HCT116 (cell line): Measurements from ENCODE around the gene DZIP3. TPM values are rescaled to one million over a fixed set of nuclear protein-coding genes. Genes with fewer than 3 reads are reported as not detected.

ENCODE experiments used
- ATAC-seq: fragments of 200-7000 bp; cut with Tn5 transposase; 2 replicates; pipeline ENCODE4 v1.9.1; 2020; ENCODE audit warnings: mild to moderate bottlenecking, moderate library complexity
- BruUV-seq: library from RNA; stranded (reverse); fragments of 400-500 nt; replicated peaks from 2 replicates; lab custom pipeline; 2021; lab: Mats Ljungman, UMichigan
- CTCF ChIA-PET: fragments of 300-600 bp; sonication (Branson Sonifier 250); formaldehyde crosslinking; loops from one replicate; lab custom pipeline; 2021; ENCODE audit warnings: antibody characterized with exemption; lab: Charles Lee
- POLR2A ChIA-PET: fragments of 300-600, 350-600 bp; sonication (Branson Sonifier 250); formaldehyde crosslinking; loops from one replicate; lab custom pipeline; 2021; ENCODE audit warnings: antibody characterized with exemption; lab: Charles Lee
- RAD21 ChIA-PET, 2 experiments: fragments of 300-600 bp; sonication (Branson Sonifier 250); formaldehyde crosslinking; loops; one replicate each; lab custom pipeline; 2023; ENCODE audit warnings: low total read pairs in 2 of 2; ENCODE audit not compliant: uncharacterized antibody in 2 of 2, unreplicated experiment in 2 of 2, low non-redundant PET in 1 of 2; lab: Charles Lee
- DNase-seq: peaks from one replicate; pipeline ENCODE4 v3.0.0-alpha.2; 2010; ENCODE audit warnings: low read depth, low spot score
- H2AFZ ChIP-seq: fragments of 200-600 bp; shearing (Covaris generic), sonication (generic); 2 replicates; pipeline ENCODE4 v1.6.1; 2017; ENCODE audit warnings: low read depth, mixed run types, mixed read lengths, antibody characterized with exemption, low read length; ENCODE audit not compliant: poor library complexity, severe bottlenecking
- H3K27ac ChIP-seq: 2 replicates; pipeline ENCODE4 v1.5.1; 2012; ENCODE audit warnings: low read depth, low read length
- H3K27me3 ChIP-seq: fragments of 200-600 bp; sonication (generic); 2 replicates; pipeline ENCODE4 v1.6.1; 2016; ENCODE audit warnings: mixed run types, low read length, mixed read lengths; ENCODE audit not compliant: insufficient read depth
- H3K36me3 ChIP-seq, 2 experiments: fragments of 200-500 bp in 1 of 2; fragments of 200-600 bp in 1 of 2; sonication (Bioruptor generic) in 1 of 2; sonication (generic) in 1 of 2; 2 replicates each; pipeline versions ENCODE4 v1.5.1 to v1.6.1; 2014 to 2016; ENCODE audit warnings: low read length in 2 of 2, inconsistent platforms in 1 of 2, mixed read lengths in 1 of 2, mixed run types in 1 of 2; ENCODE audit not compliant: insufficient read depth in 2 of 2, control insufficient read depth in 1 of 2
- H3K4me1 ChIP-seq, 2 experiments: fragments of 200-600 bp in 1 of 2; sonication (generic) in 1 of 2; 2 replicates each; pipeline versions ENCODE4 v1.5.1 to v1.6.1; 2012 to 2017; ENCODE audit warnings: low read length in 2 of 2, inconsistent platforms in 1 of 2, mild to moderate bottlenecking in 1 of 2, mixed read lengths in 1 of 2, mixed run types in 1 of 2, moderate library complexity in 1 of 2; ENCODE audit not compliant: insufficient read depth in 2 of 2, control insufficient read depth in 1 of 2
- H3K4me2 ChIP-seq: fragments of 200-600 bp; sonication (generic); 2 replicates; pipeline ENCODE4 v1.6.1; 2017; ENCODE audit warnings: mixed run types, low read length, mixed read lengths
- H3K4me3 ChIP-seq, 2 experiments: fragments of 200-600 bp in 1 of 2; sonication (generic) in 1 of 2; replicated peaks in 1 of 2; 2 replicates each; pipeline ENCODE4 v1.5.1; 2011 to 2016; ENCODE audit warnings: low read length in 2 of 2, control low read depth in 1 of 2, low read depth in 1 of 2, mild to moderate bottlenecking in 1 of 2, mixed read lengths in 1 of 2, mixed run types in 1 of 2
- H3K79me2 ChIP-seq: fragments of 200-600 bp; sonication (generic); 2 replicates; pipeline ENCODE4 v1.6.1; 2017; ENCODE audit warnings: mild to moderate bottlenecking, mixed run types, low read length, moderate library complexity, mixed read lengths; ENCODE audit not compliant: insufficient read depth
- H3K9ac ChIP-seq: fragments of 200-600 bp; sonication (generic); 2 replicates; pipeline ENCODE4 v1.6.1; 2016; ENCODE audit warnings: low read length, mixed read lengths
- H3K9me2 ChIP-seq: fragments of 200-600 bp; sonication (generic), shearing (Covaris generic); 2 replicates; pipeline ENCODE4 v1.6.1; 2017; ENCODE audit warnings: mixed run types, mild to moderate bottlenecking, moderate library complexity; ENCODE audit not compliant: insufficient read depth
- H3K9me3 ChIP-seq, 2 experiments: fragments of 200-500 bp in 1 of 2; fragments of 200-600 bp in 1 of 2; sonication (Bioruptor generic) in 1 of 2; sonication (generic) in 1 of 2; 2 replicates each; pipeline ENCODE4 v1.6.1; 2014 to 2017; ENCODE audit warnings: low read length in 2 of 2, mixed read lengths in 2 of 2, inconsistent platforms in 1 of 2, low read depth in 1 of 2, mild to moderate bottlenecking in 1 of 2, mixed run types in 1 of 2, moderate library complexity in 1 of 2; ENCODE audit not compliant: control insufficient read depth in 1 of 2, insufficient read depth in 1 of 2
- H4K20me1 ChIP-seq: fragments of 200-600 bp; sonication (generic), shearing (Covaris generic); 2 replicates; pipeline ENCODE4 v1.6.1; 2017; ENCODE audit warnings: mixed run types, mild to moderate bottlenecking, moderate library complexity; ENCODE audit not compliant: insufficient read depth
- CEBPB ChIP-seq: IDR thresholded peaks from 2 replicates; pipeline ENCODE4 v1.6.1; 2012; ENCODE audit warnings: low read depth
- EZH2 ChIP-seq: fragments of 200-600 bp; sonication (generic); IDR thresholded peaks from 2 replicates; pipeline ENCODE4 v1.6.1; 2017; ENCODE audit warnings: antibody characterized with exemption, mixed run types
- FOSL1 ChIP-seq: IDR thresholded peaks from 2 replicates; pipeline ENCODE4 v1.6.1; 2012; ENCODE audit warnings: low read depth
- POLR2AphosphoS5 ChIP-seq: IDR thresholded peaks from 2 replicates; pipeline ENCODE4 v1.6.1; 2011; ENCODE audit warnings: mild to moderate bottlenecking, low read depth, low read length, moderate library complexity
- SP1 ChIP-seq: IDR thresholded peaks from 2 replicates; pipeline ENCODE4 v1.6.1; 2012; ENCODE audit warnings: low read depth
- YY1 ChIP-seq: IDR thresholded peaks from 2 replicates; pipeline ENCODE4 v1.6.1; 2011; ENCODE audit warnings: low read length, low read depth, moderate library complexity, mild to moderate bottlenecking; ENCODE audit not compliant: insufficient replicate concordance; ENCODE audit errors: extremely low read depth
- ZFX ChIP-seq: fragments of 450-650 bp; IDR thresholded peaks from 2 replicates; pipeline ENCODE4 v1.6.1; 2017
- intact Hi-C: fragments of 100-400 bp; cut with micrococcal nuclease; formaldehyde crosslinking; loops from 2 replicates; pipeline ENCODE4 v1.10.0; 2022
- total RNA-seq: library from RNA; stranded (reverse); gene quantifications from one replicate; pipeline ENCODE4 v1.2.1, GENCODE V29; 2021; ENCODE audit not compliant: unreplicated experiment
- TF ChIP-seq, protein P1 (sequence below): IDR thresholded peaks from 2 replicates; pipeline ENCODE4 v1.6.1; 2012; ENCODE audit warnings: low read depth
- TF ChIP-seq, protein P2 (sequence below): IDR thresholded peaks from 2 replicates; pipeline ENCODE4 v1.6.1; 2012

Gene DZIP3
- total RNA-seq, 1 experiment from 2014 or later = 19.4 TPM

GRCh38 chr3:108564564-108564963 lies 25.0 kb upstream of the DZIP3 start:
- H3K36me3 ChIP-seq = peaks cover 14 to 21% of the 10 kb centered on the region in 2 experiments; a peak in 2 of 4 replicates
- H3K9ac ChIP-seq = no peak overlapping the region
- no TSS peak for BruUV-seq
- no peaks in the 10 kb centered on the region; the same call in 1 of the 2 replicates for H4K20me1 ChIP-seq
- ChIA-PET RAD21 (no interaction called here), POLR2A (interaction anchor here (2.2 kb wide), 1 partner anchor 25 kb away, joined by 5 read pairs; the partner anchor contains the start of genes CIP2A and DZIP3), CTCF (no interaction called here)
- H3K79me2 ChIP-seq = peaks cover 4% of the 10 kb centered on the region; the same call in 1 of the 2 replicates
- no peaks in the 10 kb centered on the region for H3K4me1 ChIP-seq
- H3K4me2 ChIP-seq = no peak overlapping the region
- H3K27me3 ChIP-seq = no peaks in the 10 kb centered on the region
- no peak overlapping the region for H3K27ac ChIP-seq
- TF ChIP-seq ZFX (no peak), FOSL1 (no peak), SP1 (no peak), POLR2AphosphoS5 (no peak), EZH2 (no peak), CEBPB (no peak), YY1 (no peak)
- TF ChIP-seq, protein P1, sequence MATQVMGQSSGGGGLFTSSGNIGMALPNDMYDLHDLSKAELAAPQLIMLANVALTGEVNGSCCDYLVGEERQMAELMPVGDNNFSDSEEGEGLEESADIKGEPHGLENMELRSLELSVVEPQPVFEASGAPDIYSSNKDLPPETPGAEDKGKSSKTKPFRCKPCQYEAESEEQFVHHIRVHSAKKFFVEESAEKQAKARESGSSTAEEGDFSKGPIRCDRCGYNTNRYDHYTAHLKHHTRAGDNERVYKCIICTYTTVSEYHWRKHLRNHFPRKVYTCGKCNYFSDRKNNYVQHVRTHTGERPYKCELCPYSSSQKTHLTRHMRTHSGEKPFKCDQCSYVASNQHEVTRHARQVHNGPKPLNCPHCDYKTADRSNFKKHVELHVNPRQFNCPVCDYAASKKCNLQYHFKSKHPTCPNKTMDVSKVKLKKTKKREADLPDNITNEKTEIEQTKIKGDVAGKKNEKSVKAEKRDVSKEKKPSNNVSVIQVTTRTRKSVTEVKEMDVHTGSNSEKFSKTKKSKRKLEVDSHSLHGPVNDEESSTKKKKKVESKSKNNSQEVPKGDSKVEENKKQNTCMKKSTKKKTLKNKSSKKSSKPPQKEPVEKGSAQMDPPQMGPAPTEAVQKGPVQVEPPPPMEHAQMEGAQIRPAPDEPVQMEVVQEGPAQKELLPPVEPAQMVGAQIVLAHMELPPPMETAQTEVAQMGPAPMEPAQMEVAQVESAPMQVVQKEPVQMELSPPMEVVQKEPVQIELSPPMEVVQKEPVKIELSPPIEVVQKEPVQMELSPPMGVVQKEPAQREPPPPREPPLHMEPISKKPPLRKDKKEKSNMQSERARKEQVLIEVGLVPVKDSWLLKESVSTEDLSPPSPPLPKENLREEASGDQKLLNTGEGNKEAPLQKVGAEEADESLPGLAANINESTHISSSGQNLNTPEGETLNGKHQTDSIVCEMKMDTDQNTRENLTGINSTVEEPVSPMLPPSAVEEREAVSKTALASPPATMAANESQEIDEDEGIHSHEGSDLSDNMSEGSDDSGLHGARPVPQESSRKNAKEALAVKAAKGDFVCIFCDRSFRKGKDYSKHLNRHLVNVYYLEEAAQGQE = no peak
- TF ChIP-seq, protein P2, sequence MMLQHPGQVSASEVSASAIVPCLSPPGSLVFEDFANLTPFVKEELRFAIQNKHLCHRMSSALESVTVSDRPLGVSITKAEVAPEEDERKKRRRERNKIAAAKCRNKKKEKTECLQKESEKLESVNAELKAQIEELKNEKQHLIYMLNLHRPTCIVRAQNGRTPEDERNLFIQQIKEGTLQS = no peak
- ATAC-seq (no peak), DNase-seq (no peak)
- H3K9me2 ChIP-seq = no peaks in the 10 kb centered on the region
- intact Hi-C loops = no loop called here
- H3K9me3 ChIP-seq = no peaks in the 10 kb centered on the region
- no peak overlapping the region for H3K4me3 ChIP-seq
- H2AFZ ChIP-seq = no peak overlapping the region
